AG04449 (cell line): ENCODE measurements around the gene MTOR.
"Not testable (repeated sequence)": the region's sequence is repeated elsewhere in the genome, so short reads cannot be mapped to it uniquely, and the experiment has no call there.

ENCODE experiments used
- CTCF ChIA-PET: fragments of 350-600 bp; formaldehyde crosslinking; extraction: SDS; loops from one replicate; lab custom pipeline; 2021; ENCODE audit warnings: antibody characterized with exemption; lab: Yijun Ruan, JAX
- POLR2A ChIA-PET: fragments of 400-600, 350-600 bp; formaldehyde crosslinking; extraction: SDS; loops from one replicate; lab custom pipeline; 2020; ENCODE audit warnings: antibody characterized with exemption, inconsistent platforms; lab: Yijun Ruan, JAX
- DNase-seq: peaks from one replicate; pipeline ENCODE4 v3.0.0-alpha.2; 2010; ENCODE audit warnings: low read depth, low spot score
- H3K4me3 ChIP-seq: 2 replicates; pipeline ENCODE4 v1.5.1; 2011; ENCODE audit warnings: low read depth, mild to moderate bottlenecking, control low read depth, low read length
- TF ChIP-seq, protein P1 (sequence below): IDR thresholded peaks from one replicate; pipeline ENCODE4 v1.5.1; 2011; ENCODE audit warnings: mild to moderate bottlenecking, moderate library complexity, low read length, control low read depth, inconsistent platforms; ENCODE audit not compliant: insufficient read depth; ENCODE audit errors: missing control alignments

The MTOR gene

DNA sequence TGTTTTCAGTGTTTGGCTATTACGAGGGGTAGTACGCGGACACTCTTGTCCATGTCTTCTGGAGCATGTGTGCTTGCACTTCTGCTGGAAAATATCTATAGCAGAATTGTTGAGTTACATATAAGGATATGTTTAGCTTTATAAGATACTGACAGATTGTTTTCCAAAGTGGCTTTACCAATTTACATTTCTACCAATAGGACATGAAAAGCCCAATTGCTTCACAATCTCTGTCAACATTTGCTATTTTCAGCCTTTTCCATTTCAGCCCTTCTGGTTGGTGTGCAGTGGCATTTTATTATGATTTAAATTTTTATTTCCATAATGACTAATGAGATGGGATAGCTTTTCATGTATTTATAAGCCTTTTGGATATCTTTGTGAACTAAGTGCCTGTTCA lies 79.5 kb downstream of the MTOR start:
- H3K4me3 ChIP-seq, result no peak overlapping the region
- POLR2A ChIA-PET, result no interaction called here
- TF ChIP-seq, protein P1, sequence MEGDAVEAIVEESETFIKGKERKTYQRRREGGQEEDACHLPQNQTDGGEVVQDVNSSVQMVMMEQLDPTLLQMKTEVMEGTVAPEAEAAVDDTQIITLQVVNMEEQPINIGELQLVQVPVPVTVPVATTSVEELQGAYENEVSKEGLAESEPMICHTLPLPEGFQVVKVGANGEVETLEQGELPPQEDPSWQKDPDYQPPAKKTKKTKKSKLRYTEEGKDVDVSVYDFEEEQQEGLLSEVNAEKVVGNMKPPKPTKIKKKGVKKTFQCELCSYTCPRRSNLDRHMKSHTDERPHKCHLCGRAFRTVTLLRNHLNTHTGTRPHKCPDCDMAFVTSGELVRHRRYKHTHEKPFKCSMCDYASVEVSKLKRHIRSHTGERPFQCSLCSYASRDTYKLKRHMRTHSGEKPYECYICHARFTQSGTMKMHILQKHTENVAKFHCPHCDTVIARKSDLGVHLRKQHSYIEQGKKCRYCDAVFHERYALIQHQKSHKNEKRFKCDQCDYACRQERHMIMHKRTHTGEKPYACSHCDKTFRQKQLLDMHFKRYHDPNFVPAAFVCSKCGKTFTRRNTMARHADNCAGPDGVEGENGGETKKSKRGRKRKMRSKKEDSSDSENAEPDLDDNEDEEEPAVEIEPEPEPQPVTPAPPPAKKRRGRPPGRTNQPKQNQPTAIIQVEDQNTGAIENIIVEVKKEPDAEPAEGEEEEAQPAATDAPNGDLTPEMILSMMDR, result no peak
- no peak for DNase-seq
- CTCF ChIA-PET, result interaction anchor here (0.9 to 2.6 kb wide), 3 partner anchors 24 to 145 kb away, joined by 3 to 6 read pairs (median 5); no protein-coding TSS in a partner anchor

DNA sequence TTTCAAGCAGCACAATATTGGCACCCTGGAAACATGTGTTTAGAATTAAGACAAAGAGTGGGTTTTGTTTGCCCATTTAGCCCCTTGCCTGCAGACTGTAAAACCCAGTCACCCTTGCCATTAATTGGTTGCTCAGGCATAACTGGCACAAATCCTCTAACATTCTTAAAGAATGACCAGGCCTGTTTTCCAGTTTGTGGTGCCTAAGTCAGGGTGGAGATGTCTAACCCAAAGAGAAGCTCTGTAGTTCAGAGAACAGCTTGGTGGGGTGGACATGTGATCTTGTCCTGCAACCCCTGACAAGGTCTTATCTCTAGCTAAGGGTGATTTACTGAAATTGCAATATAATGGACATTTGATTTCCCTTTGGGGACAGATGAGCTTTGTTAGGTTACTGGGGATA lies 82.0 kb downstream of the MTOR start:
- H3K4me3 ChIP-seq, result no peak overlapping the region
- TF ChIP-seq, protein P1, result no peak
- ChIA-PET CTCF (interaction anchor here (1.0 to 2.6 kb wide), 5 partner anchors 9 to 462 kb away, joined by 3 to 12 read pairs (median 5); no protein-coding TSS in a partner anchor), POLR2A (no interaction called here)
- no peak for DNase-seq

DNA sequence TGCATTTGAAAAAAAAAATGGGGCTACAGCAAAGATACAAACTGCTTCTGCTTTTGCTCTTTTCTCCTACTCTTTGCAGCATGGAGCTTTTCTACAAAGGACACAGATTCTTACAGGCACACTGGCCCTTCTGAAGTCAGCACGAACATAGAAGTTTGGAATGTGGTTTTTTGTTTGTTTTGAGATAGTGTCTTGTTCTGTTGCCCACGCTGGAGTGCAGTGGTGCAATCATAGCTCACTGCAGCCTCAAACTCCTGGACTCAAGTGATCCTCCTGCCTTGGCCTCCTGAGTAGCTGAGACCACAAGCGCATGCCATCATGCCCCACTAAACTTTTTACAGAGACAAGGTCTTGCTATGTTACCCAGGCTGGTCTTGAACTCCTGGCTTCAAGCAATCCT lies 82.6 kb downstream of the MTOR start:
- DNase-seq, POLR2A ChIA-PET, H3K4me3 ChIP-seq: not testable (repeated sequence)
- CTCF ChIA-PET, result interaction anchor here (2.6 kb wide), 1 partner anchor 142 kb away, joined by 15 read pairs; no protein-coding TSS in a partner anchor

DNA sequence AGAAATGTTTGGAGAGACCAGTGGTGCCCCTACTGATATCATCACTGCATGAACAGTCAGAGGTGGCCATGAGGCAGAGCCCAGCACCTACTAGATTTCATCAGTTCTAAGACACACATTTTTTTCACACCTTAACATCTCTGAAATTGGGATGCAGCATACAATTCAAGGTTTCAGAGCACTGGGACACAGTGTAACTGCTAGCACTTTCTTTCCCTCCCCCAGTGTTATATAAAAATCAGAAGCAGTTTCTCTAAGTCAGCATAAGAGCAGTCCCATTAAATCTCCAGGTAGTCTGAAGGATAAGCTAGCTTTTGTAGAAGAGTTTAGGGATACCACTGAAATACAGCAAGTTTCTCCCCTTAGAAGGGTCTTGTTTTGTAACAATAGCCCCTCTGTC lies 83.2 kb downstream of the MTOR start:
- TF ChIP-seq, protein P1, result no peak
- no peak overlapping the region for H3K4me3 ChIP-seq
- ChIA-PET CTCF (interaction anchor here (1.0 to 2.6 kb wide), 3 partner anchors 10 to 141 kb away, joined by 3 to 15 read pairs (median 3); partner anchors contain the start of gene ANGPTL7), POLR2A (no interaction called here)
- DNase-seq, result no peak

DNA sequence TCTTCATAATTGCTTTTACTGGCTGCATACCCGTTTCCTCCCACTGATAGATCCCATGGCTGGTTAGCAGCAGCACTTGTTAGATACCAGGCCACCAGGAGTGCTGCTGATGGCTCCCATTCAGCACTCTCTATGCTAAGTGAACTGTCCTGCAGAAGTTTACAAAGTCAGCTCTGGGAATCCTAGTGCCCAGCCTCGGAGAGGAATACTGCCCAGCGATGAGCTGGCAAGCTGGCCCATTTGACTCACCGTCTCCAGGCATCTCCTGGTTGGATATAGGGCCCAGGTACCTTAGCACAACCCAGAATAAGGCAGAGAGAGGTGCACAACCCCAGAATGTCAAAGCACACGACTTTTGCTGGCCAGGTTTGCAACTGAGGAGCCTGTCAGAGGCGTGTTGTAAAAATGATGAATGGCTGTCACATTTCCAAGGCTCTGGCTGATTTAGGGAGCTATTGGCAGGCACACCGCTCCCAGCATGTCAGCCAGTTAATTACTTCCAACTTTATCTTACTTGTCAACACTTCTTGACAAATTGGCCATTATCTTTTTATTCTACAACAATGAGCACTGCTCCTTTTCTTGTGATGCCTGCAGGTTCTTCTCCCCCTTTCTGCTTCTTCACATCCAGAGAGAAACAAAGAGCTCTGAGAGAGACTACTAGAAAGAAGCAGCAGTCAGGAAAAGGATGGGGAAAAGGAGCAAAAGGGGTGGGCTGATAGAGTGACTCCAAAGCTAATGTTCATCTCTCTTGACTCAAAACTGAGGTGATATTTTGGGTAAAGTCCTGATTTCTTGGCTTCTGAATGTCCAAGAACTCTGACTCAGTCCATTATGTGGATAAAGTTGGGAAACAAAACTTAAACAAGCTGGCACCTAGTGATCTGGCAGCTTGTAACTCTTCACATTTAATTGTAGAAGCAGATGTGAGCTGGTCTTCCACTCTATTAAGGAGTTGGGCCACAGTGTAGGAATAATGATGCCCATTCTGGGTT lies 84.0 kb downstream of the MTOR start:
- no peak for DNase-seq
- ChIA-PET POLR2A (no interaction called here), CTCF (interaction anchor here (0.9 to 2.6 kb wide), 4 partner anchors 9 to 141 kb away, joined by 3 to 15 read pairs (median 3); partner anchors contain the start of gene ANGPTL7)
- TF ChIP-seq, protein P1, result no peak
- no peak overlapping the region for H3K4me3 ChIP-seq

DNA sequence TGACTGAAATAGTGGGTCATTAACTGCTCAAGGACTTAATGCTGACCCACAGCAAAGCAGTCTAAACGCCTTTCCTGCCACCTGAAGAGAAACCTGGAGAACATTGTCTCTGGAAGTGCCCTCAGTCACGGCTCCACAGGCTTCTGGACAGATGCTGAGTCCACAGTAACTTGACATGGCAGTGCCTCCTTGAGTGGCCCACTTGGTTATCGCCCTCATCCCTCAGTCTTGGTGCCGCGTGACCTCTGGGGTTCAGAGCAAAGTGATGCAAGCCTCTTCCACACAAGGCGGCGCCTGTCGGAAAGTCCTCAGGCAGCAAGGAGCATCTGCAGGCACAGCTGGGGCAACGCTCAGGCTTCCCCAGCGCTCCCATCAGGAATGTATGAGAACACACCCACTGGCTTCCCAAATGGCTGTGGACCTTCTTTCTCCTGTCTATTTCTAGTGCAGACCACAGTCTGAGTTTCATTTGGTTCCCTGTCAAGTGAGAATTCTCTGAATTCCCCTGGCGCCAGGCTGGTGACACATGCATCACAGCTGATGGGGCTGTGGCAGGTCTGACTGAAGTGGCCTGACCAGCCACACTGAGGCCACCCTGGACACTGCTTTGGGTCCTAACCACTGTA lies 86.2 kb downstream of the MTOR start:
- ChIA-PET CTCF (interaction anchor here (0.8 to 1.3 kb wide), 2 partner anchors 24 to 139 kb away, joined by 3 to 6 read pairs; no protein-coding TSS in a partner anchor), POLR2A (no interaction called here)
- TF ChIP-seq, protein P1, result no peak
- no peak for DNase-seq
- H3K4me3 ChIP-seq, result no peak overlapping the region
